Panc1 (cell line): Measurements from ENCODE around the gene PLAAT4.

ENCODE experiments used
- CTCF ChIP-seq: fragments of 450-650 bp; IDR thresholded peaks from 2 replicates; pipeline ENCODE4 v1.5.1; 2017; ENCODE audit warnings: mild to moderate bottlenecking
- POLR2AphosphoS5 ChIP-seq: IDR thresholded peaks from 2 replicates; pipeline ENCODE4 v1.6.1; 2012; ENCODE audit warnings: mild to moderate bottlenecking, low read depth, low read length, moderate library complexity
- REST ChIP-seq, 2 experiments: IDR thresholded peaks; 2 replicates each; pipeline ENCODE4 v1.6.1; 2011 to 2012; ENCODE audit warnings: low read depth in 2 of 2, control low read depth in 1 of 2, low read length in 1 of 2, mild to moderate bottlenecking in 1 of 2, moderate library complexity in 1 of 2; ENCODE audit not compliant: insufficient read depth in 1 of 2
- SIN3A ChIP-seq: IDR thresholded peaks from 2 replicates; pipeline ENCODE4 v1.6.1; 2012; ENCODE audit warnings: low read depth, mild to moderate bottlenecking, low read length, moderate library complexity, borderline replicate concordance; ENCODE audit not compliant: insufficient read depth
- TCF7L2 ChIP-seq: IDR thresholded peaks from 2 replicates; pipeline ENCODE4 v1.6.1; 2011; ENCODE audit warnings: mild to moderate bottlenecking, low read depth, low read length, inconsistent platforms

GRCh38 chr11:63556404-63557013 is 19.9 kb downstream of the PLAAT4 start:
- TF ChIP-seq CTCF, result no peak
- TF ChIP-seq REST (IDR thresholded peaks at IDR 0.05; ENCODE audit: insufficient read depth in 1 of 2, low read depth in 2 of 2, low read length in 1 of 2), result no peak
- no peak for TF ChIP-seq POLR2AphosphoS5
- no peak for TF ChIP-seq SIN3A
- TF ChIP-seq TCF7L2, result no peak
